RWPE1 (cell line): Measurements from ENCODE around the gene TRAFD1.

Experiments used
- CTCF ChIA-PET: fragments of 350-600 bp; sonication (Branson Sonifier 250); formaldehyde crosslinking; extraction: SDS; loops from one replicate; lab custom pipeline; 2021; lab: Yijun Ruan, JAX
- POLR2A ChIA-PET: fragments of 400-600 bp; formaldehyde crosslinking; extraction: SDS; loops from one replicate; lab custom pipeline; 2020; ENCODE audit warnings: antibody characterized with exemption; ENCODE audit not compliant: low non-redundant PET; lab: Yijun Ruan, JAX
- DNase-seq: peaks from one replicate; pipeline ENCODE4 v3.0.0; 2012; ENCODE audit warnings: low spot score
- H3K27ac ChIP-seq: fragments of 450-650 bp; 2 replicates; pipeline ENCODE4 v1.5.1; 2017
- CTCF ChIP-seq: fragments of 450-650 bp; conservative IDR thresholded peaks from 2 replicates; pipeline ENCODE4 v1.5.1; 2017; ENCODE audit warnings: low read depth, mild to moderate bottlenecking

Gene TRAFD1

GRCh38 chr12:112163471-112163991 lies 38.2 kb downstream of the TRAFD1 start:
- TF ChIP-seq CTCF = no peak
- no peak for DNase-seq
- ChIA-PET POLR2A (no interaction called here), CTCF (interaction anchor here (0.9 kb wide), 1 partner anchor 11 kb away, joined by 3 read pairs; no protein-coding TSS in a partner anchor)
- H3K27ac ChIP-seq = no peak overlapping the region

- ChIA-PET CTCF (interaction anchor here (0.9 kb wide), 1 partner anchor 10 kb away, joined by 3 read pairs; no protein-coding TSS in a partner anchor), POLR2A (no interaction called here)
- DNase-seq = no peak
- no peak overlapping the region for H3K27ac ChIP-seq
- no peak for TF ChIP-seq CTCF
Measured at GRCh38 chr12:112164011-112164660, 38.8 kb downstream of the TRAFD1 start.

GRCh38 chr12:112165624-112166023 lies 40.3 kb downstream of the TRAFD1 start:
- DNase-seq = no peak
- no peak for TF ChIP-seq CTCF
- POLR2A ChIA-PET = no interaction called here
- CTCF ChIA-PET = no interaction called here
- H3K27ac ChIP-seq = no peak overlapping the region

GRCh38 chr12:112166051-112167015 lies 41.0 kb downstream of the TRAFD1 start:
- POLR2A ChIA-PET = no interaction called here
- no peak for TF ChIP-seq CTCF
- CTCF ChIA-PET = no interaction called here
- no peak overlapping the region for H3K27ac ChIP-seq
- no peak for DNase-seq

- CTCF ChIA-PET = no interaction called here
- DNase-seq = no peak
- POLR2A ChIA-PET = no interaction called here
- no peak overlapping the region for H3K27ac ChIP-seq
- no peak for TF ChIP-seq CTCF
Measured at GRCh38 chr12:112167031-112167461, 41.7 kb downstream of the TRAFD1 start.
